HepG2 (cell line): ENCODE data around the gene MAP1LC3B. TPM values are rescaled to one million over a fixed set of nuclear protein-coding genes. Genes with fewer than 3 reads are reported as not detected.

Experiments
- ATAC-seq: fragments of 200-7000 bp; cut with Tn5 transposase; 3 replicates; pipeline ENCODE4 v1.9.1; 2020; ENCODE audit warnings: mild to moderate bottlenecking, moderate library complexity
- BruUV-seq: library from RNA; stranded (reverse); fragments of 400-500 nt; replicated peaks from 2 replicates; lab custom pipeline; 2021; lab: Mats Ljungman, UMichigan
- CTCF ChIA-PET: fragments of 300-600 bp; formaldehyde crosslinking; extraction: SDS; loops from one replicate; lab custom pipeline; 2021; ENCODE audit warnings: low total read pairs, inconsistent platforms, low intra/inter-chr PET ratio; lab: Yijun Ruan, JAX
- POLR2A ChIA-PET: fragments of 350-600 bp; sonication (Branson Sonifier 250); formaldehyde crosslinking; loops from one replicate; lab custom pipeline; 2020; ENCODE audit warnings: antibody characterized with exemption, inconsistent platforms; lab: Yijun Ruan, JAX
- DNase-seq: peaks from one replicate; pipeline ENCODE4 v3.0.0-alpha.2; 2015; ENCODE audit warnings: low spot score
- FAIRE-seq: peaks from 3 replicates; lab custom pipeline; 2011; peaks lifted over from hg19 to GRCh38; lab: Jason Lieb, UNC
- H2AFZ ChIP-seq: one replicate; pipeline ENCODE4 v1.6.1; 2011; ENCODE audit warnings: low read length, inconsistent platforms
- H3K27ac ChIP-seq: fragments of 300-600 bp; 3 replicates; pipeline ENCODE4 v1.8.0; 2011; ENCODE audit warnings: mixed run types, mild to moderate bottlenecking, mixed read lengths, low read length, inconsistent platforms; ENCODE audit not compliant: insufficient read depth; ENCODE audit errors: extremely low read length
- H3K27me3 ChIP-seq, 2 experiments: fragments of 200-600 bp in 1 of 2; 2 replicates in 1 of 2; 3 replicates in 1 of 2; pipeline versions ENCODE4 v1.6.0 to v1.8.0; 2011; ENCODE audit warnings: low read length in 2 of 2, mild to moderate bottlenecking in 2 of 2, moderate library complexity in 2 of 2, inconsistent platforms in 1 of 2; ENCODE audit not compliant: insufficient read depth in 2 of 2, control insufficient read depth in 1 of 2
- H3K36me3 ChIP-seq, 2 experiments: fragments of 200-600 bp in 1 of 2; replicated peaks in 1 of 2; 2 replicates in 1 of 2; 3 replicates in 1 of 2; pipeline versions ENCODE4 v1.5.1 to v1.8.0; 2011; ENCODE audit warnings: low read length in 2 of 2, inconsistent platforms in 1 of 2; ENCODE audit not compliant: insufficient read depth in 2 of 2, control insufficient read depth in 1 of 2
- H3K4me1 ChIP-seq: 2 replicates; pipeline ENCODE4 v1.5.1; 2012; ENCODE audit warnings: low read length, inconsistent platforms; ENCODE audit not compliant: insufficient read depth
- H3K4me2 ChIP-seq: 2 replicates; pipeline ENCODE4 v1.6.0; 2011; ENCODE audit warnings: low read depth, low read length, inconsistent platforms
- H3K4me3 ChIP-seq, 3 experiments: fragments of 200-600 bp in 1 of 3; sonication (generic), shearing (Covaris generic) in 1 of 3; replicated peaks in 1 of 3; 2 replicates each; pipeline ENCODE4 v1.5.1; 2011 to 2016; ENCODE audit warnings: low read length in 3 of 3, inconsistent platforms in 2 of 3, low read depth in 2 of 3, mild to moderate bottlenecking in 2 of 3, control low read depth in 1 of 3, mixed read lengths in 1 of 3; ENCODE audit not compliant: insufficient read depth in 1 of 3
- H3K79me2 ChIP-seq: one replicate; pipeline ENCODE4 v1.6.1; 2011; ENCODE audit warnings: low read length, inconsistent platforms; ENCODE audit not compliant: insufficient read depth
- H3K9ac ChIP-seq: 2 replicates; pipeline ENCODE4 v1.6.0; 2011; ENCODE audit warnings: mild to moderate bottlenecking, low read depth, low read length, inconsistent platforms; ENCODE audit not compliant: insufficient read depth
- H3K9me3 ChIP-seq: 2 replicates; pipeline ENCODE4 v1.5.1; 2012; ENCODE audit warnings: mild to moderate bottlenecking, low read length
- H4K20me1 ChIP-seq: 2 replicates; pipeline ENCODE4 v1.6.0; 2011; ENCODE audit warnings: inconsistent platforms, mild to moderate bottlenecking, low read length, moderate library complexity; ENCODE audit not compliant: insufficient read depth
- AGO2 ChIP-seq: fragments of 200-400 bp; formaldehyde crosslinking; optimal IDR thresholded peaks from 2 replicates; pipeline ENCODE3; 2017; ENCODE audit warnings: mild to moderate bottlenecking, low read depth, low read length, moderate library complexity
- CENPX ChIP-seq: sonication (generic); formaldehyde crosslinking; IDR thresholded peaks from 2 replicates; pipeline ENCODE4 v1.9.0; 2021; ENCODE audit warnings: mild to moderate bottlenecking, missing genetic modification reagents, moderate library complexity
- FLYWCH1 ChIP-seq: sonication (generic); formaldehyde crosslinking; IDR thresholded peaks from 2 replicates; pipeline ENCODE4 v1.8.1; 2023; ENCODE audit warnings: mild to moderate bottlenecking, missing genetic modification reagents
- FOXO1 ChIP-seq: sonication (generic); formaldehyde crosslinking; IDR thresholded peaks from 2 replicates; pipeline ENCODE4 v1.4.0; 2020; ENCODE audit warnings: missing genetic modification reagents
- GTF3A ChIP-seq: sonication (generic); formaldehyde crosslinking; conservative IDR thresholded peaks from 2 replicates; pipeline ENCODE4 v1.4.0; 2020; ENCODE audit warnings: mild to moderate bottlenecking, missing genetic modification reagents
- LRRFIP1 ChIP-seq: sonication (generic); formaldehyde crosslinking; conservative IDR thresholded peaks from 2 replicates; pipeline ENCODE4 v1.4.0; 2020; ENCODE audit warnings: missing genetic modification reagents
- POLR2AphosphoS5 ChIP-seq: IDR thresholded peaks from 2 replicates; pipeline ENCODE4 v1.6.1; 2012; ENCODE audit warnings: low read depth, low read length
- SIN3A ChIP-seq: IDR thresholded peaks from 2 replicates; pipeline ENCODE4 v1.6.1; 2011; ENCODE audit warnings: low read depth, mild to moderate bottlenecking, control low read depth, low read length, borderline replicate concordance
- TSC22D2 ChIP-seq: sonication (generic); formaldehyde crosslinking; IDR thresholded peaks from 2 replicates; pipeline ENCODE4 v1.5.1; 2020; ENCODE audit warnings: missing genetic modification reagents, mild to moderate bottlenecking, borderline replicate concordance
- ZNF20 ChIP-seq: sonication (generic); formaldehyde crosslinking; IDR thresholded peaks from 2 replicates; pipeline ENCODE4 v1.4.0; 2020; ENCODE audit warnings: mild to moderate bottlenecking, moderate library complexity, missing genetic modification reagents
- ZNF484 ChIP-seq: sonication (generic); formaldehyde crosslinking; IDR thresholded peaks from 2 replicates; pipeline ENCODE4 v1.5.1; 2020; ENCODE audit warnings: mild to moderate bottlenecking, low read depth, missing genetic modification reagents, borderline replicate concordance
- ZNF672 ChIP-seq: sonication (generic); formaldehyde crosslinking; IDR thresholded peaks from 2 replicates; pipeline ENCODE4 v1.8.1; 2022; ENCODE audit warnings: missing genetic modification reagents
- ZNF772 ChIP-seq: sonication (generic); formaldehyde crosslinking; IDR thresholded peaks from 2 replicates; pipeline ENCODE4 v1.5.0; 2020; ENCODE audit warnings: mild to moderate bottlenecking, missing genetic modification reagents
- ZNF883 ChIP-seq: sonication (generic); formaldehyde crosslinking; IDR thresholded peaks from 2 replicates; pipeline ENCODE4 v1.5.1; 2020; ENCODE audit warnings: mild to moderate bottlenecking, missing genetic modification reagents; ENCODE audit errors: not compliant biosample characterization
- WGBS: methylation state at CpG from one replicate; pipeline ENCODE4 v1.1.6; 2017; ENCODE audit warnings: low lambda C conversion rate; 5-methylcytosine and 5-hydroxymethylcytosine counted together
- in situ Hi-C: cut with HindIII; loops from 2 replicates; pipeline ENCODE4 v1.10.0; 2017; ENCODE audit warnings: low pct_unique_long_range_greater_than_20kb; ENCODE audit not compliant: extremely low pct_ligation_motif_present
- intact Hi-C: fragments of 100-400 bp; cut with micrococcal nuclease; formaldehyde crosslinking; loops from one replicate; pipeline ENCODE4 v1.10.0; 2022; ENCODE audit not compliant: unreplicated experiment
- polyA plus RNA-seq, 8 experiments: library from polyadenylated mRNA; depleted of rRNA in 3 of 8; stranded (reverse) in 7 of 8; unstranded in 1 of 8; fragments of >200 nt; fragmentation: Illumina TruSeq in 4 of 8; extraction: Trizol in 4 of 8; gene quantifications; 2 replicates each; pipeline versions ENCODE4 v1.2.1 to v1.2.3, GENCODE V29; 2011 to 2016; ENCODE audit warnings: low read depth in 4 of 8, missing spikeins in 1 of 8, mixed read lengths in 1 of 8; ENCODE audit not compliant: insufficient read depth in 1 of 8
- total RNA-seq, 5 experiments: library from RNA; depleted of rRNA; stranded (reverse); fragments of >200 nt; fragmentation: Illumina TruSeq; extraction: Trizol; gene quantifications; 2 replicates each; pipeline ENCODE4 v1.2.3, GENCODE V29; 2016; ENCODE audit warnings: low read depth in 1 of 5

MAP1LC3B gene
- total and polyA plus RNA-seq, 2 of the 13 experiments (the other 11 are each of a cell fraction or from before 2014, with no cell fraction given), result 15.7 to 37.4 TPM

- H3K36me3 ChIP-seq, result peaks cover 39 to 88% of the 10 kb centered on the region in 2 experiments
- TF ChIP-seq POLR2AphosphoS5, result no peak
- TF ChIP-seq AGO2, result peak; percentile 68
- TF ChIP-seq GTF3A (CRISPR knock-in tag), result no peak
- no peak for TF ChIP-seq ZNF484 (CRISPR knock-in tag)
- TF ChIP-seq SIN3A, result no peak
- in situ Hi-C loops, result no loop called here
- H3K27me3 ChIP-seq, result no peaks in the 10 kb centered on the region
- peaks cover 93% of the 10 kb centered on the region for H3K79me2 ChIP-seq
- FAIRE-seq, result no peak
- ChIA-PET POLR2A (interaction anchor here (18.0 kb wide), 1 partner anchor 25 kb away, joined by 265 read pairs; the partner anchor contains the start of gene FBXO31), CTCF (no interaction called here)
- no peak for DNase-seq
- no peak overlapping the region for H3K27ac ChIP-seq
- WGBS, result 96% methylated on average over 13 of the region's 17 CpGs
- peaks cover 94% of the 10 kb centered on the region for H4K20me1 ChIP-seq
- H3K9ac ChIP-seq, result no peak overlapping the region
- BruUV-seq, result no TSS peak
- H3K9me3 ChIP-seq, result no peaks in the 10 kb centered on the region
- peaks cover 45% of the 10 kb centered on the region for H3K4me1 ChIP-seq
- ATAC-seq, result no peak
- H2AFZ ChIP-seq, result no peak overlapping the region
- no peak overlapping the region for H3K4me3 ChIP-seq
- H3K4me2 ChIP-seq, result no peak overlapping the region
- intact Hi-C loops, result loop anchor here (2.0 kb wide), 1 partner anchor 17 kb away; no protein-coding TSS in a partner anchor
Measured at GRCh38 chr16:87353613-87354012, 38.5 kb upstream of the MAP1LC3B start.

DNA sequence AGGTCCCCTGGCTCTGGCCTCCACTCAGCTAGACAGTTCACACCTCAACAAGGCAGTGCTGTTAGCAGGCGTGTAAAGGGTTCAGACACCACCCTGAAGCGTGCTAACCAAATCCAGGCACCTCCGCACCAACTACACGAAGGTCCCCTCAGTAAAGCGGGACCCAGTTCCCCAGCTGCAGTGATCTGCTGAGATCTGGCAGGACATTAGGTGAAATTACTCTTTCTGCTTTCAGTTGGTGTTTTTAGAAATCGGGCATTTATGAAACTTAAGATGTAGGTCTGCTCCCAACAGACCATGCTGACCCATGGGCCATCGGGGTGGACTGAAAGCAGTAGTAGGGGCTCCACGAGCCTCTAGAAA lies 35.7 kb upstream of the MAP1LC3B start:
- ATAC-seq, result peak; percentile 2
- ChIA-PET CTCF (no interaction called here), POLR2A (interaction anchor here (1.1 to 18.0 kb wide), 5 partner anchors 10 to 38 kb away, joined by 3 to 265 read pairs (median 6); partner anchors contain the start of gene FBXO31)
- 86% methylated on average over 8 of the region's 8 CpGs for WGBS
- in situ Hi-C loops (no loop called here), intact Hi-C loops (loop anchor here (5.0 kb wide), 1 partner anchor 39 kb away; the partner anchor contains the start of gene C16orf95)
- Histone ChIP-seq H2AFZ (no peak overlapping the region), H4K20me1 (peaks cover 93% of the 10 kb centered on the region), H3K27me3 (no peaks in the 10 kb centered on the region), H3K79me2 (peaks cover 95% of the 10 kb centered on the region), H3K9ac (peak overlapping the region; percentile 29; the same call in 1 of the 2 replicates), H3K36me3 (peaks cover 48 to 91% of the 10 kb centered on the region in 2 experiments), H3K9me3 (no peaks in the 10 kb centered on the region), H3K4me3 (peak overlapping the region in 1 of 3 experiments; percentile 29; a peak in 1 of 6 replicates), H3K4me2 (peak overlapping the region; percentile 52), H3K4me1 (peaks cover 64% of the 10 kb centered on the region), H3K27ac (peak overlapping the region; percentile 76)
- DNase-seq, result no peak
- no peak for FAIRE-seq
- no TSS peak for BruUV-seq
- TF ChIP-seq LRRFIP1 (CRISPR knock-in tag) (peak; percentile 38; the same call in 1 of the 2 replicates), ZNF772 (CRISPR knock-in tag) (0 out of 2 replicates have a peak, but pooled peaks have one; percentile 25), ZNF20 (CRISPR knock-in tag) (no peak), CENPX (CRISPR knock-in tag) (no peak), FOXO1 (CRISPR knock-in tag) (no peak), ZNF672 (no peak), ZNF883 (no peak), FLYWCH1 (CRISPR knock-in tag) (no peak), AGO2 (peak; percentile 27), TSC22D2 (0 out of 2 replicates have a peak, but pooled peaks have one; percentile 56)
